Calu3 (cell line): ENCODE data around the gene PABPN1. TPM values are rescaled to one million over a fixed set of nuclear protein-coding genes. Genes with fewer than 3 reads are reported as not detected.

ENCODE experiments used
- BruUV-seq: library from RNA; stranded (reverse); fragments of 400-500 nt; replicated peaks from 2 replicates; lab custom pipeline; 2021; lab: Mats Ljungman, UMichigan
- CTCF ChIA-PET: fragments of 300-600 bp; sonication (Branson Sonifier 250); formaldehyde crosslinking; loops from one replicate; lab custom pipeline; 2022; ENCODE audit warnings: antibody characterized with exemption; lab: Charles Lee
- DNase-seq: peaks from one replicate; pipeline ENCODE4 v3.0.0; 2022
- H3K27ac Mint-ChIP-seq: one replicate; pipeline ENCODE4 v1.8.0; 2022; ENCODE audit warnings: mixed read lengths; ENCODE audit not compliant: unreplicated experiment
- H3K27me3 Mint-ChIP-seq: one replicate; pipeline ENCODE4 v1.8.0; 2022; ENCODE audit warnings: mixed read lengths; ENCODE audit not compliant: unreplicated experiment
- H3K36me3 Mint-ChIP-seq: one replicate; pipeline ENCODE4 v1.8.0; 2022; ENCODE audit warnings: mild to moderate bottlenecking, moderate library complexity, mixed read lengths; ENCODE audit not compliant: insufficient read depth, unreplicated experiment
- H3K4me1 Mint-ChIP-seq: one replicate; pipeline ENCODE4 v1.8.0; 2022; ENCODE audit warnings: mild to moderate bottlenecking, low read depth, mixed read lengths; ENCODE audit not compliant: unreplicated experiment
- H3K4me3 Mint-ChIP-seq: one replicate; pipeline ENCODE4 v1.8.0; 2022; ENCODE audit warnings: mild to moderate bottlenecking, low read depth, moderate library complexity, mixed read lengths; ENCODE audit not compliant: unreplicated experiment
- H3K9me3 Mint-ChIP-seq: one replicate; pipeline ENCODE4 v1.8.0; 2022; ENCODE audit warnings: low read depth, mixed read lengths; ENCODE audit not compliant: unreplicated experiment
- intact Hi-C: fragments of 100-400 bp; cut with micrococcal nuclease; formaldehyde crosslinking; loops from one replicate; pipeline ENCODE4 v1.10.0; 2022; ENCODE audit not compliant: unreplicated experiment
- total RNA-seq: library from RNA; stranded (reverse); gene quantifications from 2 replicates; pipeline ENCODE4 v1.2.3, GENCODE V29; 2022
- TF ChIP-seq, protein P1 (sequence below): fragments of 200-600 bp; IDR thresholded peaks from one replicate; pipeline ENCODE4 v1.8.0; 2022; ENCODE audit warnings: antibody characterized with exemption; ENCODE audit not compliant: unreplicated experiment

The PABPN1 gene
- total RNA-seq, 1 experiment from 2014 or later: 181 TPM

DNA sequence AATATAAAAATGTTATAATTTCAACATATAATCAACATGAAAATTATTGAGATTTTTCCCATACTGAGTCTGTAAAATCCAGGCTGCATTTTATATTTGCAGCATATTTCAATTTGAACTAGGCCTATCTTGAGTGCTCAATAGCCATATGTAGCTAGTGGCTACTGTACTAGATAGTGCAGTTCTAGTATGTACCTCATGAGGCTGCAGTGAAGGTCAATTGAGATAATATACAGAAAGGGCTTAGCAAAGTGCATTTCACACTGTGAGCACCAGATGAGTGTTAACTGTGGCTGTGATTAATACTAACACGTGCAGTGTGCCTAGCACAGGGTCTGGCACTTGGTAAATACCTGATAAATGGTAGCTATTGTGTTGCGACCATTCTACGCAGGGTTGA, 36.8 kb downstream of the PABPN1 start:
- CTCF ChIA-PET: no interaction called here
- BruUV-seq: no TSS peak
- no peaks in the 10 kb centered on the region for H3K4me1 Mint-ChIP-seq
- H3K36me3 Mint-ChIP-seq: no peaks in the 10 kb centered on the region
- H3K27ac Mint-ChIP-seq: no peak overlapping the region
- no peak overlapping the region for H3K4me3 Mint-ChIP-seq
- no peak for DNase-seq
- no peaks in the 10 kb centered on the region for H3K9me3 Mint-ChIP-seq
- intact Hi-C loops: no loop called here
- H3K27me3 Mint-ChIP-seq: peaks cover 87% of the 10 kb centered on the region
- TF ChIP-seq, protein P1, sequence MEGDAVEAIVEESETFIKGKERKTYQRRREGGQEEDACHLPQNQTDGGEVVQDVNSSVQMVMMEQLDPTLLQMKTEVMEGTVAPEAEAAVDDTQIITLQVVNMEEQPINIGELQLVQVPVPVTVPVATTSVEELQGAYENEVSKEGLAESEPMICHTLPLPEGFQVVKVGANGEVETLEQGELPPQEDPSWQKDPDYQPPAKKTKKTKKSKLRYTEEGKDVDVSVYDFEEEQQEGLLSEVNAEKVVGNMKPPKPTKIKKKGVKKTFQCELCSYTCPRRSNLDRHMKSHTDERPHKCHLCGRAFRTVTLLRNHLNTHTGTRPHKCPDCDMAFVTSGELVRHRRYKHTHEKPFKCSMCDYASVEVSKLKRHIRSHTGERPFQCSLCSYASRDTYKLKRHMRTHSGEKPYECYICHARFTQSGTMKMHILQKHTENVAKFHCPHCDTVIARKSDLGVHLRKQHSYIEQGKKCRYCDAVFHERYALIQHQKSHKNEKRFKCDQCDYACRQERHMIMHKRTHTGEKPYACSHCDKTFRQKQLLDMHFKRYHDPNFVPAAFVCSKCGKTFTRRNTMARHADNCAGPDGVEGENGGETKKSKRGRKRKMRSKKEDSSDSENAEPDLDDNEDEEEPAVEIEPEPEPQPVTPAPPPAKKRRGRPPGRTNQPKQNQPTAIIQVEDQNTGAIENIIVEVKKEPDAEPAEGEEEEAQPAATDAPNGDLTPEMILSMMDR: no peak

DNA sequence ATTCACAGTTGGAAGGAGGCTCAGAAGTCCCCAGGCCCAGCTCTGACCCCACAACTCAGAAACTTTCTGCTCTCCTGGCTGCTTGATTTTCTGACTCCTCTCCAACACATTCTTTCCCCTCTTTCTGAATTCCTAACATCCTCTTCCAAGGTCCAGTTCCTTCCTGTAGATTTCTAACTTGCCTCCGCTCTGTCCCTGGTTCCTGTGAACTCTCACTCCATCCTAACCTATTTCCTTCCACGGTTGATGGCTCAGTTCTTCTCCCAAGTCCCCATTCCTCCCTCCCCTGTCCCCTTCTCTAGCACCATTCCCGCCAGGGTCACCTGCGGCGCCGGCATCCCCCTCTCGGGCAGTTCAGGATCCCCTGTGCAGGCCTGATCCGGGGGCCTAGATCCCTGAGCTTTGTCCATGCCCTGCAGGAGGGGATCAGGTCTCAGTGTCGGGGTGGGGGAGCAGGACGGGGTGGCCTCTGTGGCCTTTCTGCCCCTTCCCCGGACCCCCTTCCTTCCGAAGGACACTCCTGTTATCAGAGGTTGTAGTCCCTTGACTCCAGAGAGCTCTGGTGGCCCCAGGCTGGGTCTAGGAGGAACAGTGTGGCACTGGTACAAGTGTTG, 37.4 kb downstream of the PABPN1 start:
- Mint-ChIP-seq H3K27me3 (peaks cover 87% of the 10 kb centered on the region), H3K9me3 (no peaks in the 10 kb centered on the region), H3K36me3 (no peaks in the 10 kb centered on the region), H3K4me3 (no peak overlapping the region), H3K27ac (no peak overlapping the region), H3K4me1 (no peaks in the 10 kb centered on the region)
- BruUV-seq: no TSS peak
- no peak for DNase-seq
- intact Hi-C loops: no loop called here
- TF ChIP-seq, protein P1: no peak
- CTCF ChIA-PET: no interaction called here

DNA sequence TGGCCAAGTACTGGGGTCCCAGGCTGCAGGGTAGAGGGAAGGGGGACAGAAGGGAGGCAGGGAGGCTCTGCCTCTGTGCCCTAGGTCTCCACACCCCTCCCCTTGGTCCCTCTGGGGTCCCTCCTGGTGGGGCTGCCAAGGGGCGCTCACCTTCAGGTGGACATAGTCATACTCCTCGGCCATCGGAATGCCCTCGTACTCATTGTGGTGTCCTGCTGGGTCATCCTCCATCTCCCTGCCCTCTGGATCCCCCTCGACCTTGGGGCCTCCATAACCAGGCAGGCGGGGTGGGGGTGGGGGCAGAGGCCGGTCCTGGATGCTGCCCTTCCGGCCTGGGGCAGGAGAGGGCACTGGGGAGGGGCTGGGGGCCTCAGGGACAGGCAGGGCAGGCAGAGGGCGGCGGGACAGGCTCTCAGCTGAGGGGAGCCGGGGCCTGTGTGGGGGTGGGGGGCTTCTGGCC, 37.9 kb downstream of the PABPN1 start:
- Mint-ChIP-seq H3K9me3 (no peaks in the 10 kb centered on the region), H3K27ac (no peak overlapping the region), H3K4me3 (no peak overlapping the region), H3K27me3 (peaks cover 87% of the 10 kb centered on the region), H3K4me1 (no peaks in the 10 kb centered on the region), H3K36me3 (no peaks in the 10 kb centered on the region)
- no TSS peak for BruUV-seq
- CTCF ChIA-PET: no interaction called here
- DNase-seq: no peak
- intact Hi-C loops: no loop called here
- TF ChIP-seq, protein P1: no peak

DNA sequence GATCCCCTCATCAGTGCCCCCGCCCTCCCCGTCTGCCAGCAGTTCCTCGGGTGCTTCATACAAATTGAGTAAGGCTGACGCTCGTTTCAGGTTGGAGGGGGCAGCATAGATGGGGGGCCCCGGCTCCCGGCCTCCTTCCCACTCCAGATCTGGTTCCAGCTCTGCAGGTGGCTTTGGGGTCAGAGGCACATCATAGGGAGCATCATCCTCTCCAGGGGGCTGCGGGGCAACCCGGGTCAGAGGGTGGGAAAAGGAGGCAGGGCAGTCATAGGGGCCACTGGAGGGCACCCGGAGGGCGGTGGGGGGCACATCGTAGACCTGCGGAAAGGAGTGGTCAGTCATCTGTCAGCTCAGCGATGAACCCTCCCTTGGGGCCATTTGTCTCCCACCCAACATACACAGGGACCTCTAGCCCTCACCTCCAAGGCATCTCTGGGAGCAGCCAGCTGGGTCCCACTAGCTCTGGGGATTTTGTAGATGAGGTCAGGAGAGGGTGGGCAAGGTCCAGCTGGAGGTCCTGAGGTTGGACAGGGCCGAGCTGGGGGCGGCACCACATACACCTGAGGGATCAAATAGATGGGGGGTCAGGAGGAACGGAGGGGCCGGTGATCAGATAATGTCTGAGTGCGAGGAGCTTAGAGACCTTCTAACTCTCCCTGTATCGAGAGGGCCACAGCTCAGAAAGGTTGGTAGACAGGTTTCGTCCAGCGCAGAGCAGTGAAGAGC, 38.6 kb downstream of the PABPN1 start:
- TF ChIP-seq, protein P1: no peak
- Mint-ChIP-seq H3K27me3 (peaks cover 87% of the 10 kb centered on the region), H3K9me3 (no peaks in the 10 kb centered on the region), H3K27ac (no peak overlapping the region), H3K4me1 (no peaks in the 10 kb centered on the region), H3K4me3 (no peak overlapping the region), H3K36me3 (no peaks in the 10 kb centered on the region)
- no peak for DNase-seq
- CTCF ChIA-PET: interaction anchor here (0.9 to 1.0 kb wide), 2 partner anchors 20 to 27 kb away, joined by 3 read pairs; no protein-coding TSS in a partner anchor
- no TSS peak for BruUV-seq
- intact Hi-C loops: no loop called here
